Renal cortical epithelial cell (primary cell): ENCODE results near the gene SBNO1. TPM values are rescaled to one million over a fixed set of nuclear protein-coding genes. Genes with fewer than 3 reads are reported as not detected.
A peak's percentile ranks its signal among the peaks of the same experiment; 100 is the strongest.
"Not testable (repeated sequence)": the region's sequence is repeated elsewhere in the genome, so short reads cannot be mapped to it uniquely, and the experiment has no call there.

ENCODE experiments used
- DNase-seq: peaks from one replicate; pipeline ENCODE4 v3.0.0-alpha.2; 2011; ENCODE audit warnings: low read depth
- total RNA-seq: library from RNA; depleted of rRNA; stranded (reverse); fragments of >200 nt; gene quantifications from 2 replicates; pipeline ENCODE4 v1.2.3, GENCODE V29; 2014

The SBNO1 gene
- total RNA-seq, 1 donor from 2014 or later: 49.5 TPM

- not testable (repeated sequence) for DNase-seq
Observed at GRCh38 chr12:123248996-123249741, 115.5 kb downstream of the SBNO1 start.

- DNase-seq: not testable (repeated sequence)
Observed at GRCh38 chr12:123248129-123248528, 116.5 kb downstream of the SBNO1 start.

- DNase-seq: no peak
Observed at GRCh38 chr12:123245678-123246077, 119.0 kb downstream of the SBNO1 start.

- DNase-seq: peak; percentile 33
Observed at GRCh38 chr12:123243671-123244262, 120.9 kb downstream of the SBNO1 start.

- no peak for DNase-seq
Observed at GRCh38 chr12:123242116-123242904, 122.3 kb downstream of the SBNO1 start.

Other genes starting within 250 kb of the SBNO1 start
- gene PITPNM2, start 213.8 kb downstream of the SBNO1 start, total RNA-seq: 2.4 and 16.5 TPM in 2 replicates
- gene MPHOSPH9, start 131.7 kb downstream of the SBNO1 start, total RNA-seq: 39.4 and 64.2 TPM in 2 replicates
- 14.9 and 18.8 TPM in 2 replicates for gene MTRFR, start 131.4 kb downstream of the SBNO1 start, total RNA-seq
- 84.1 and 123 TPM in 2 replicates for gene CDK2AP1, start 93.0 kb downstream of the SBNO1 start, total RNA-seq
- 37.2 and 38.6 TPM in 2 replicates for gene KMT5A, start 19.3 kb upstream of the SBNO1 start, total RNA-seq
- gene RILPL2, start 71.8 kb upstream of the SBNO1 start, total RNA-seq: 1.9 and 4.4 TPM in 2 replicates
- gene SNRNP35, start 93.3 kb upstream of the SBNO1 start, total RNA-seq: 8.0 and 15.4 TPM in 2 replicates
- gene RILPL1, start 168.9 kb upstream of the SBNO1 start, total RNA-seq: 2.3 and 11.2 TPM in 2 replicates
- gene TMED2, start 219.7 kb upstream of the SBNO1 start, total RNA-seq: 433 and 623 TPM in 2 replicates
- gene DDX55, start 237.3 kb upstream of the SBNO1 start, total RNA-seq: 14.1 and 18.1 TPM in 2 replicates